Gastroesophageal sphincter (tissue), 3 donors: ENCODE data around the gene MYL2.

Experiments used
- CTCF ChIP-seq, 4 experiments: fragments of 200-600 bp in 2 of 4; fragments of 450-650 bp in 2 of 4; sonication (generic) in 1 of 4; IDR thresholded peaks; one replicate each; pipeline ENCODE4 v1.5.1; 2017 to 2019; ENCODE audit warnings: antibody characterized with exemption in 4 of 4, mild to moderate bottlenecking in 2 of 4, moderate library complexity in 2 of 4
- EP300 ChIP-seq: sonication (generic); formaldehyde crosslinking; IDR thresholded peaks from one replicate; pipeline ENCODE4 v1.6.1; 2017; ENCODE audit warnings: antibody characterized with exemption, mild to moderate bottlenecking
- POLR2A ChIP-seq, 2 donors: fragments of 450-650 bp; IDR thresholded peaks; one replicate each; pipeline ENCODE4 v1.6.1; 2017; ENCODE audit warnings: antibody characterized with exemption in 2 of 2, mild to moderate bottlenecking in 2 of 2, moderate library complexity in 1 of 2
- POLR2AphosphoS5 ChIP-seq: sonication (generic); formaldehyde crosslinking; IDR thresholded peaks from one replicate; pipeline ENCODE4 v1.6.1; 2017; ENCODE audit warnings: antibody characterized with exemption

- no peak for TF ChIP-seq CTCF (IDR thresholded peaks at IDR 0.05)
- no peak for TF ChIP-seq POLR2A (IDR thresholded peaks at IDR 0.05)
- no peak for TF ChIP-seq POLR2AphosphoS5
- TF ChIP-seq EP300 = no peak
These were observed 659 bp downstream of the MYL2 start for GRCh38 chr12:110919720-110920119.
